Activated naive CD4-positive, alpha-beta T cell treated with anti-CD3 and anti-CD28 coated beads for 36 hours (primary cell): Measurements from ENCODE around the gene SYNDIG1. TPM values are rescaled to one million over a fixed set of nuclear protein-coding genes. Genes with fewer than 3 reads are reported as not detected.

Source experiments
- CTCF ChIA-PET: fragments of 350-600 bp; sonication (Branson Sonifier 250); formaldehyde crosslinking; loops from one replicate; lab custom pipeline; 2021; ENCODE audit warnings: antibody characterized with exemption; lab: Charles Lee
- DNase-seq: peaks from one replicate; pipeline ENCODE4 v3.0.0-alpha.2; 2020
- H3K27ac Mint-ChIP-seq: one replicate; pipeline ENCODE4 v1.8.0; 2021; ENCODE audit warnings: mild to moderate bottlenecking, mixed read lengths
- H3K27me3 Mint-ChIP-seq: one replicate; pipeline ENCODE4 v1.8.0; 2021; ENCODE audit warnings: low read depth, mixed read lengths
- H3K36me3 Mint-ChIP-seq: one replicate; pipeline ENCODE4 v1.8.0; 2021; ENCODE audit warnings: low read depth, mixed read lengths
- H3K4me1 Mint-ChIP-seq: one replicate; pipeline ENCODE4 v1.8.0; 2021; ENCODE audit warnings: low read depth, mixed read lengths
- H3K4me3 Mint-ChIP-seq: one replicate; pipeline ENCODE4 v1.8.0; 2021; ENCODE audit warnings: mild to moderate bottlenecking, moderate library complexity, mixed read lengths
- H3K9me3 Mint-ChIP-seq: one replicate; pipeline ENCODE4 v1.8.0; 2021; ENCODE audit warnings: mixed read lengths
- intact Hi-C: fragments of 100-400 bp; cut with micrococcal nuclease; formaldehyde crosslinking; loops from one replicate; pipeline ENCODE4 v1.15.1; 2023
- total RNA-seq, 2 experiments: library from RNA; stranded (reverse); gene quantifications; one replicate each; pipeline ENCODE4 v1.2.3, GENCODE V29; 2021

Gene SYNDIG1
- total RNA-seq, 2 experiments from 2014 or later, result not detected

GRCh38 chr20:24546232-24546892, 76.9 kb downstream of the SYNDIG1 start:
- CTCF ChIA-PET, result interaction anchor here (0.6 to 0.7 kb wide), 2 partner anchors 107 to 371 kb away, joined by 3 read pairs; no protein-coding TSS in a partner anchor
- H3K4me3 Mint-ChIP-seq, result no peak overlapping the region
- H3K4me1 Mint-ChIP-seq, result no peaks in the 10 kb centered on the region
- H3K27me3 Mint-ChIP-seq, result peaks cover 7% of the 10 kb centered on the region
- H3K27ac Mint-ChIP-seq, result no peak overlapping the region
- no peaks in the 10 kb centered on the region for H3K36me3 Mint-ChIP-seq
- intact Hi-C loops, result no loop called here
- no peaks in the 10 kb centered on the region for H3K9me3 Mint-ChIP-seq
- DNase-seq, result no peak

DNA sequence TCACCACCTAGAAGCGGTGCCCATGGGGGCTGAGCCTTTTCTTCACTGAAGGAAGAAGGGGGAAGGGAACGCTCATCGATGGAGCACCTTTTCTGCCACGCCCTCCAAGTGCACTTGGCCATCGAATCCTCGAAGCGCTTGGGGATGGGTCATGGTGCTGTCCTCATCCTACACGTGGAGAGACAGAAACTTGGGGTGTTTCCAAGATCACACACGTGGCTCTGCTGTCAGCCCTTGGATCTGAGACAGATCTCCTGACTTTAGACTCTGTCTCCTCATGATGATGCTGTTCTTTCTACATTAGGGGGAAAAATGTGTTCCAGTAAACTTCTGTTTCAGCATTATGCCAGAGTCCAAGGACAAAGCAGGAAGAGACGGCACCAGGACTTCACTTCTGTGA, 78.5 kb downstream of the SYNDIG1 start:
- peaks cover 7% of the 10 kb centered on the region for H3K27me3 Mint-ChIP-seq
- H3K9me3 Mint-ChIP-seq, result no peaks in the 10 kb centered on the region
- CTCF ChIA-PET, result no interaction called here
- no peak overlapping the region for H3K4me3 Mint-ChIP-seq
- H3K36me3 Mint-ChIP-seq, result no peaks in the 10 kb centered on the region
- intact Hi-C loops, result no loop called here
- DNase-seq, result no peak
- H3K27ac Mint-ChIP-seq, result no peak overlapping the region
- H3K4me1 Mint-ChIP-seq, result no peaks in the 10 kb centered on the region

- DNase-seq, result no peak
Observed at GRCh38 chr20:24559114-24559732, 89.8 kb downstream of the SYNDIG1 start.

GRCh38 chr20:24560571-24561491, 91.4 kb downstream of the SYNDIG1 start:
- peaks cover 14% of the 10 kb centered on the region for H3K9me3 Mint-ChIP-seq
- peaks cover 4% of the 10 kb centered on the region for H3K36me3 Mint-ChIP-seq
- CTCF ChIA-PET, result no interaction called here
- H3K4me1 Mint-ChIP-seq, result no peaks in the 10 kb centered on the region
- no peak for DNase-seq
- no peak overlapping the region for H3K4me3 Mint-ChIP-seq
- no peak overlapping the region for H3K27ac Mint-ChIP-seq
- intact Hi-C loops, result no loop called here
- H3K27me3 Mint-ChIP-seq, result peaks cover 19% of the 10 kb centered on the region

More at GRCh38 chr20:24559114-24559732, 89.8 kb downstream of the SYNDIG1 start:
- CTCF ChIA-PET, result no interaction called here
- Mint-ChIP-seq H3K27me3 (peaks cover 13% of the 10 kb centered on the region), H3K4me3 (no peak overlapping the region), H3K9me3 (peaks cover 13% of the 10 kb centered on the region), H3K27ac (no peak overlapping the region), H3K4me1 (no peaks in the 10 kb centered on the region), H3K36me3 (peaks cover 4% of the 10 kb centered on the region)
- intact Hi-C loops, result no loop called here

DNA sequence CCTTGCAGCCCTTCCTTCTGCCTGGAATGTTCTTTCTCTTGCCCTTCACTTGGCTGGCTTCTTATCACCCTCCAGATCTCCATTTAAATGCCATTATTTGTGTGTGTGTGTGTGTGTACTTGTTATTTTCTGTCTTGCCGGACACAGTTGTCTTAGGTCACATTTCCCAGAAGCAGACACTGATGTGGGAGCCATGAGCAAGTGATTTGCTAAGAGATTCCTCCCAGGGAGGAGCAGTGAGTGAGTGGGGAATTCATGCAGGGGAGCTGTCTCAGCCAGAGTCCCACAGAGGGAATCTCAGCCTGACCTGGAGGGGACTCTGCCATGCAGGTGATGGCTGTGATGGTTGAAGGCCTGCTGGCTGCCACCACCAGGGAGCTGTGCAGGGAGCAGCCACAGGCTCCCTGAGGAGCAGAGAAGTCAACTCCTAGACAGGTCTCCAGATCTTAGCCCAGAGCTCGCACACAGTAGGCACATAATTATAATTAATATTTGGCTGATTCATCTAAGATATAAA, 96.5 kb downstream of the SYNDIG1 start:
- Mint-ChIP-seq H3K36me3 (peaks cover 4% of the 10 kb centered on the region), H3K9me3 (peaks cover 11% of the 10 kb centered on the region), H3K27ac (no peak overlapping the region), H3K4me3 (no peak overlapping the region), H3K27me3 (peaks cover 13% of the 10 kb centered on the region), H3K4me1 (no peaks in the 10 kb centered on the region)
- no peak for DNase-seq
- intact Hi-C loops, result no loop called here
- CTCF ChIA-PET, result no interaction called here

- intact Hi-C loops, result no loop called here
- CTCF ChIA-PET, result no interaction called here
- DNase-seq, result no peak
- no peak overlapping the region for H3K27ac Mint-ChIP-seq
- H3K4me3 Mint-ChIP-seq, result no peak overlapping the region
- no peaks in the 10 kb centered on the region for H3K4me1 Mint-ChIP-seq
- peaks cover 11% of the 10 kb centered on the region for H3K9me3 Mint-ChIP-seq
- H3K36me3 Mint-ChIP-seq, result peaks cover 4% of the 10 kb centered on the region
- peaks cover 10% of the 10 kb centered on the region for H3K27me3 Mint-ChIP-seq
Observed at GRCh38 chr20:24566656-24567055, 97.2 kb downstream of the SYNDIG1 start.

DNA sequence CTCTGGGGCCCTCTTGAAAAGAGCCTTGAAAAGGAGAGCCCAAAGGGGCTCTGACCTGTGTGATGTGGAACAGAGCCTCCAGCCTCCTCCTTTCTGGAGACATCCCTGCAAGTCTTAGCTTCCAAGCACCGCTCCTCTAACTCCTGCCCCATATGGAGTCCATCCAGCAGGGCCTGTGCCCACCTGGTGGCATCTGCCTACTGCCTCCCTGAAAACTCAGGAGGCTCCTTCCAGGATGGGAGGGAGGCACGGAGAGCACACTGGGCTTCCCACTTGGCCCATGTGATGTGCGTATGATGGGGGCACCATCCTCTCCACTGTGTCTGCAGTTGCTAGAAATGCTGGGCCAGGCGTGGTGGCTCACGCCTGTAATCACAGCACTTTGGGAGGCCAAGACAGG, 98.1 kb downstream of the SYNDIG1 start:
- Mint-ChIP-seq H3K36me3 (peaks cover 3% of the 10 kb centered on the region), H3K4me3 (no peak overlapping the region), H3K9me3 (peaks cover 9% of the 10 kb centered on the region), H3K27me3 (peaks cover 9% of the 10 kb centered on the region), H3K4me1 (no peaks in the 10 kb centered on the region), H3K27ac (no peak overlapping the region)
- DNase-seq, result no peak
- CTCF ChIA-PET, result no interaction called here
- intact Hi-C loops, result no loop called here

DNA sequence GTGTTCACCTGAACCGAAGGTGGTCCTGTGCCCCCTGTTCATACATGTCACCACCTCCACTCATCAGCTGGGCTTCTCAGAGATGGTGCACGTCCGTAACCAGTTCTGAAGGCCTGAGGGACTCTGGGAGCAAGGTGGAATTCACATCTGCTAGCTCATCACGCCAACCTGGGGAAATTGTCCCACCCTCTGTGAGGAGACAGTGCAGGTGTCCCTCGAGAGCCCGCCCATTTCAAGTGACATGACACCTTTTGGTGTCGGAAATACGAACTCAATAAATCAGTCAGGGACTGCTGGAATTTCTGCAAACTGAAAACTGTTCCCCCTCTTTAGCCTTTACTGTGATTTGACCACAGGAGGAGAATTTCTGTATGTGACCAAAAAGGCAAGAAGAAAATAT, 99.4 kb downstream of the SYNDIG1 start:
- Mint-ChIP-seq H3K9me3 (peaks cover 5% of the 10 kb centered on the region), H3K4me3 (no peak overlapping the region), H3K27ac (no peak overlapping the region), H3K36me3 (no peaks in the 10 kb centered on the region), H3K27me3 (peaks cover 6% of the 10 kb centered on the region), H3K4me1 (no peaks in the 10 kb centered on the region)
- no peak for DNase-seq
- intact Hi-C loops, result no loop called here
- CTCF ChIA-PET, result no interaction called here

DNA sequence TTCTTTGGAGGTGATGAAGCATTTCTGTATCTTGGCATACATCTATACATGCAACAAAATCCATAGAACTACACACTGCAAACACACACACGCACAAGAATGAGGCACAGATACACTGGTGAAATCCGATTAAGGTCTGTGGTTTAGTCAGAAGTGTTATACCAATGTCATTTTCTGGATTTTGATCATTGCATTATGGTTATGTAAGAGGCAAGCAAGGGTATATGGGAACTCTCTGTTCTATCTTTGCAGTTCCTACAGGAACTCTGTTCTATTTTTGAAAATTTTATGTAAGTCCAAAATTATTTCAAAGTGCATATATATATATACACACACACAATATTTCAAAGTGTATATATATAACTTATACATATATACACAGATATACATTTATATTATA, 101.7 kb downstream of the SYNDIG1 start:
- CTCF ChIA-PET, result no interaction called here

GRCh38 chr20:24572140-24572539, 102.7 kb downstream of the SYNDIG1 start:
- Mint-ChIP-seq H3K4me3 (no peak overlapping the region), H3K36me3 (no peaks in the 10 kb centered on the region), H3K27ac (no peak overlapping the region), H3K4me1 (no peaks in the 10 kb centered on the region), H3K27me3 (no peaks in the 10 kb centered on the region), H3K9me3 (no peaks in the 10 kb centered on the region)
- CTCF ChIA-PET, result interaction anchor here (0.6 kb wide), 1 partner anchor 211 kb away, joined by 3 read pairs; no protein-coding TSS in a partner anchor
- intact Hi-C loops, result no loop called here
- DNase-seq, result no peak

More for the DNA sequence above, 101.7 kb downstream of the SYNDIG1 start:
- no peak for DNase-seq
- H3K27ac Mint-ChIP-seq, result no peak overlapping the region
- no peaks in the 10 kb centered on the region for H3K27me3 Mint-ChIP-seq
- intact Hi-C loops, result no loop called here
- no peaks in the 10 kb centered on the region for H3K4me1 Mint-ChIP-seq
- no peaks in the 10 kb centered on the region for H3K36me3 Mint-ChIP-seq
- no peak overlapping the region for H3K4me3 Mint-ChIP-seq
- no peaks in the 10 kb centered on the region for H3K9me3 Mint-ChIP-seq

GRCh38 chr20:24572862-24573261, 103.4 kb downstream of the SYNDIG1 start:
- H3K4me1 Mint-ChIP-seq, result no peaks in the 10 kb centered on the region
- H3K27me3 Mint-ChIP-seq, result no peaks in the 10 kb centered on the region
- CTCF ChIA-PET, result no interaction called here
- no peak overlapping the region for H3K4me3 Mint-ChIP-seq
- H3K27ac Mint-ChIP-seq, result no peak overlapping the region
- H3K9me3 Mint-ChIP-seq, result no peaks in the 10 kb centered on the region
- intact Hi-C loops, result no loop called here
- H3K36me3 Mint-ChIP-seq, result no peaks in the 10 kb centered on the region
- DNase-seq, result no peak

DNA sequence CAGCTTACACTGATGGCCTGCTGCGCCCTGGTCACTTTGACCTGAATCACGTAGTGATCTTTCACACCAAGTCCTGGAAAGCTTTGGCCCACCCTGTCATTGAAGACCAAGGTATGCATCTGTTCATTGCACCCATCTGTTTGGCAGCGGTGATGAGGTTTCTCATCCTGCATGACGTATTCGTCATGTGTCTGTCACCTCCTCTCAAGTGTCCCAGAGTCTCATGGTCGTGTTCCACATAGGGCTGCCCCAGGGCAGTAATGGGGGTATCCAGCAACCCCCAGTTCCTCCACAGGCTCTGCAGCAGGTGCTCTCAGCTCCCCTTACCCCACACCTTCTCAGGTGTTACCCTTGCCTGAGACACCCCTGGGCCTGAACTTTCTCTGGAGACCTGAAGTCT, 104.1 kb downstream of the SYNDIG1 start:
- no peak overlapping the region for H3K27ac Mint-ChIP-seq
- no peaks in the 10 kb centered on the region for H3K4me1 Mint-ChIP-seq
- H3K9me3 Mint-ChIP-seq, result no peaks in the 10 kb centered on the region
- no peak for DNase-seq
- no peaks in the 10 kb centered on the region for H3K27me3 Mint-ChIP-seq
- H3K4me3 Mint-ChIP-seq, result no peak overlapping the region
- intact Hi-C loops, result no loop called here
- H3K36me3 Mint-ChIP-seq, result no peaks in the 10 kb centered on the region
- CTCF ChIA-PET, result no interaction called here
